Activated CD4-positive, alpha-beta T cell treated with anti-CD3 and anti-CD28 coated beads for 48 hours (primary cell): Measurements from ENCODE around the gene ATP6V1B1.

Source experiments
- DNase-seq: peaks from one replicate; pipeline ENCODE4 v3.0.0-alpha.2; 2020

The ATP6V1B1 gene

DNA sequence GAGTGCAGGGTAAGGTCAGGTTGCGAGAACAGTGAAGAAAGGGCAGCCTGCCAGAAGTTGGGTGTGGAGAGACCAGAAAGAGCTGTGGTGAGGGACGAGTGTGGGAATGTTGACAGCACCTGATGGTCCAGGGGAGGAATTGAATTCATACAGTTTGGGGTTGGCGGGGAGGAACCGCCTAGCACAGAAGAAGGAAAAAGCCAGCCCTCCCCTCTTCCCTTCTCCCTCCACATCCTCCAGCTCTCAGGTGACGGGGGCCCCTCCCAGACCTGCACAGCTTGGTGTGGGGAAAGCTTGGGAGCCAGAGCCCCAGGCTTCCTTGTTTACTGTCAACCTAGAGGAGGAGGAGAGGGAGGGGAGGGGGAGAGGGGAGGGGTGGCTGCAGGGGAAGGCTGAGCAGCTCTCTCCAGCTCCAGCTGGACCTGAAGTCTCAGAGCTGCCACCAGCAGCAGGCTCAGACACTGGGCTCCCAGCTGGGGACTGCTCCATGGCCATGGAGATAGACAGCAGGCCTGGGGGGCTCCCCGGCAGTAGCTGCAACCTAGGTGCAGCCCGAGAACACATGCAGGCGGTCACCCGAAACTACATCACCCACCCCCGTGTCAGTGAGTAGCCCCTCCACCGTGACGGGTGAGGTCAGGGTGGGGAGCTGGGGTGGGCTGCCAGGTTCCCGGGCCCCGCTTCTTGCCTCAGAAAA is at the start of gene ATP6V1B1:
Gene ATP6V1B1 (plus strand): TSS at position 433 of the 697 bp plus-strand sequence. CDS start 55 bp downstream, at position 488.
- no peak for DNase-seq

DNA sequence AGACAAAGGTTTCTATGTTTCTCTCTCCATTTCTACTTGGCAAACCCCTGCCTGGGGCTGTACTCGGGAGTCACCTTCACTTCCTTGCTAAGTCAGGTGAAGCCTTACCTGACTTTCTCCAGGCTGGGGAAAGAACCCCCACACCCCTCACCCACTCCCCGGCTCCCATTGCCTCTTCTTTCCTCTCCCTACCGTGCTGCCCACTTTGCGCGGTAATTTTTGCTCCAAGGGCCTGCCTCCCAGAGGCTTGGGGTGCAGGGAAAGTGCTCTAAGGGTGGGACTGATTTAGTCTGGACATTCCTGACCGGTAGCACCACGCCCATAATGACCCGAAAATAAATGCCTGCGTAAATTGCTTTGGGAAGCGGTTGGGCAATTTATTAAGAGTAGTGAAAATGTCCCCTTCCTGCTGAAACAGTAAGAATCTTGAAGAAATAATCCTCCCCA is 49.1 kb upstream of the ATP6V1B1 start:
- DNase-seq = no peak

DNA sequence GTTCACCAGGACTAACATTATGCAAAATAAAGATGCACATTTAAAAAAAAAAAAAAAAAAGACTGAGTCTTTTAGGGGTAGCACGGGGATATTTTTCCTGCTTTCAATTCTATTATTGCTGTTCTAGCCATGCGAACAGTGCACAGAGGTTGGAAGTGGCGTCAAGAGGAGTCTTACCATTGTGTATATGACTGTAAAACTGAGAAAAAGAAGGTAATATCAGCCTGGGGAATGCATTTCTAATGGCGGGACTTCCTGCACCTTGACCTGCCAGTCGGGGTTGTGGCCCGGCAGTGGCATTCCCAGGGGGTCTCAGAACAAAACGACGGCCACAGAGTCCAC is 48.5 kb upstream of the ATP6V1B1 start:
- DNase-seq = no peak

DNA sequence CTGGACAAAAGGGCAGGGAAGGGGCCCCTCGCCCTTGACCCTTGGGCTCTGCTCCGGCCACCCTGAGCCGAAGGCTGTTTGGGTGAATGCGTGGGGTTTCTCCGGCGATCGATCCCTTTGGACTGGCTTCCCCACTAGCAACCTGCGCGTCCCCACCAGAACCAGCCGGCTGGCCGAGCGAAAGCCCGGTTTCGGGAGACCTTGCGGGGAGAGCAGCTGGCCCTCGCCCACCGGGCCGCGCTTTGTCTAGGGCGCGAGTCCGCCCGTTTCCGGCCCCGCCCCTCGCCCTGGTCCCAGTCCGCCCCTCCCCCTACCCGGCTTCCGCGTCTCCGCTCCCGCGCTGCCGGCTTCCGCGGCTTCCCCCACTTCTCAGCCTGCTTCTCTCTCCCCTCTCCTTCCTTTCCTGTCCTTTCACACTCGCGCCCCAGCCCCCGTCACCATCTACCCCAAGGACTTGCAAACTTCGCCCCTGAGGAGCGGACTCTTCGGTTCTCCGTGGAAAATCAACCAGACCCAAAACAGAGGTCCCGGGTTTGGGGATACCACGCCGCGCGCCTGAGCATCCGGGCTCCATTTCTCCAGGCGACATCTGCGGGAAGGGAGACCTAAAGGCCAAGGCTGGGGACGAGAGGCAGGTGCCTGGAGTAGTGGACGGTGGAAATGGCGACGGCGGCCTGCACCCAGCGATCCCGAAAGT is 48.0 kb upstream of the ATP6V1B1 start:
- DNase-seq = peak; percentile 64

DNA sequence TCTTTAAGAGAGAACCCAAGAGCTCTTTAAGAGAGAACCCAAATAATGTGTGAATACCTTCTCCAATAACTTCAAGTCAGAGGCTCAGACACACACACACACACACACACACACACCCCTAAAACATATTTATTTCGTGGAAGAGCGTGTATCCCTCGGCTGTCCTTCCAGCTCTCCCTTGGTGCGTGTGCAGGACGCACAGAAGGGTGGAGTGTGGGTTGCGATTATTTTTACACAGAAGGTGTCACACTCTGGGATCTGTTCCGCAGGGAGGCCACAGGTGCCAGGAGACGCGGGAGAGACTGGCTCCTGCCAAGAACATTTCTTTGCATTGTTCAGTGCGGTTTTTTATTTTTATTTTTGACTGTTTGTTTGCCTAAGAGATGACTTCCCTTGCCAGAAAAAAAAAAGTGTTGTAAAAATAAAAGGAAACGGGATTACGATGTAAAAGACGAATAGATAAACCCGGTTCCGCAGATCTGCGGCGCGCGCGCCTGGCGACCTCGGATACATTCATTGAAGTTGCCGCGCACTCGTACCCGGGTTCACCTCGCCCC is 47.3 kb upstream of the ATP6V1B1 start:
- DNase-seq = no peak

DNA sequence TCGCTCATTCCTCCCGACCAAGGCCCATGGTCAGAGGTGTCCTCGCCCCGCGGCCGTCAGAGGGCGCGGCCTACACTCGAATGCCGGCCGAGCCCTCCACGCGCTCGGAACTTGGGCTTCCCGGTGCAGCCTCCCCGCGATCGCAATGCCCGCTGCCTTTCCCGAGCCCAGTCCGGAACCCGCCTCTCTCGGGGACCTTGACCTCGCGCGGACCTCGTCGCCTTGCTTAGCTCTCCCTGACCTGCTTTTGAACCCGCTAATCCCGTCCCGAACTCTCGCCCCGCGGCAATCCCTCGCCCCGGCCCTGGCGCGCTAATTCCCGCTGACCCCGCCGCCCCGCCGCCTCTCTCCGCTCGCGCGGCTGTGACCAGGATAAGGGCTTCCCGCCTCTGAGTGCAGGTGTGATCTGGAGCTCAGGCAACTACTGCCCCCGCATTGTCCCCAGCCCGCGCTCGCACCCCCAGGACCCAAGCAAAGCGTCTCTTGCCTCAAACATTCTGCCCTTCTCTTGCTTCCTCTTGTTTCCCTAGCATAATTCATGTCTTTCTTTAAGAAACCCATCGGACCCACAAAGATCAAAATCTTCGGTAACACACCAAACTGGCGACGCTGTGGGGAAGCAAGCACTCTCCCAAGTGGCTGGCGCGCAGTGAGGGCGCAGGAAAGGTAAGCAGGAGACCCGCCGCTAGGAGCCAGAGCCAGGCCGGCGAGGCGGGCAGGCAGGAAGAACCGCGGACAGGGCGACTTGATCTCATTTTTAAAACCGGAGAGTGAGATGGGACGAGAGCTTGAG is 46.6 kb upstream of the ATP6V1B1 start:
- DNase-seq = no peak

DNA sequence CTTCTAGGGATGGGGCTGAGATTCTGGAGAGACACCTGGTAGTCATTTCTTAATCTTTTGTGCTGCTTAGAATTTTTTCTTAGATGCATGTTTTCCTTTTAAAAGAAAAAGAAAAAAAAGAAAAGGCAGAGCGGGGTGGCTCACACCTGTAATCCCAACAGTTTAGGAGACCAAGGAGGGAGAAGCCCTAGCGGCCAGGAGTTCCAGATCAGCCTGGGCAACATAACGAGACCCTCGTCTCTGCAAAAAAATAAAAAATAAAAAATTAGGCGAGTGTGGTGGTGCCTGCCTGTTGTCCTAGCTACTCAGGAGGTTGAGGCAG is 46.0 kb upstream of the ATP6V1B1 start:
- DNase-seq = no peak

DNA sequence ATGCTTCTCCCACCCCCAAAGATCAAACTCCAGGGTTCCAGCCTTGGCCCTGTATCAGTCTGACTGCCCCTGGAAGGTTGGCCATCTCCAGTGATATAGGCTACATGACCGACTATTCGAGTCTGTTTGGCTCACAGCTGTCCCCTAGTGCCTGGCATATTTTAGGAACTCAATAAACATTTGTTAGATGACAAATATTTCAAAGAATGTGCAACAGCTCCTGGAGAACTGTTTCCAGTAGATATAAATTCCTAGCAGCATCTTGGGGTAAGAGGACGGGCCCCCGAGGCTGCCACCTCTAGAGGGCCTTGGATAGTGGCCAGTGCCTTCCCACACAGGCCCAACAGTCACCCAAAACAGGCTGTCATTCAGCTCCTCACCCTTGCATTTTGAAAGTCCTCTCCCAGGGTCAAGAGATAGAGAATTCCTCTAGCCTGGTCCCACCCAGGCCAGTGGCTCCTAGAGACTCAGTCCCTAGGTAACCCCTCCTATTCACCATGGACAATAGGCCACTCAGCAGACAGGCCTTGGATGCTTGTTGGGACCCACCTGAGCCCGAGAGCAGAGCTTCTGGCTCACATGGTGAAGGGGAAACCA is 45.1 kb upstream of the ATP6V1B1 start:
- DNase-seq = no peak

DNA sequence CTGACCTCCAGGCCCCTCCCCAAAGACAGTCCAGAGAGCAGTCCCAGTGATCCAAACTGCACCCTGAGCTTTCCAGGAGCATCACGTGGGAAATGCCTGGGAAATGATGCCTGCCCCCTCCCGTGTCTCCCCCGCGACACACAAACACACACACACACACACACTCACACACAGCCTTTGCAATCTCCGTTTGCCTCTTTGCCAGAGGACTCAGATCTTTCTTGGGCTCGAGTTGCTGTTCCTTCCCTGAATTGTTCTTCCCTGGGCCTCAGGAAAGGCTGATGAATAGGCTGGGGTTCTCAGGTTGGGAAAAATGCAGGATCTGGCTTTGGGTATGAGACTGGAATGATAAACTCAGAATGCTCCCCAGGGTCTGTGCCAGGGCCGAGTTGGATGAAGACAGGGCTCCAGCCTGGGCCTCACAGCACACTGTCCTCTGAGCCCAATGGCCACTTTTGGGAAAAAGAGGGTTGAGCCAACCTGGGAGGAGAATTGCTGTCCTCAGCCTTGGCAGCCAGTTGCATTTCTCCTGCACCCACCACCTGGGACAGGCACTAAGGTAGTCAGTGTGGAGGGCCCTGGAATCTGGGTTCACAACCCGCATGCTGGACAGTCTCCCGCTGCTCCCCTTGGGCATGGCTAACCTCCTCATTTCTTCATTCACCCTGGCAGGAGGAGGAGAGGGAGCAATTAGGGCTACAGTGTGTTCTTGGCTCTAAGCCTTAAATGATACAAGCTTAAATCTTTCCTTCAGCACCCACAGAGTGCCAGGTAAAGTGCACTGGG is 43.9 kb upstream of the ATP6V1B1 start:
- no peak for DNase-seq

DNA sequence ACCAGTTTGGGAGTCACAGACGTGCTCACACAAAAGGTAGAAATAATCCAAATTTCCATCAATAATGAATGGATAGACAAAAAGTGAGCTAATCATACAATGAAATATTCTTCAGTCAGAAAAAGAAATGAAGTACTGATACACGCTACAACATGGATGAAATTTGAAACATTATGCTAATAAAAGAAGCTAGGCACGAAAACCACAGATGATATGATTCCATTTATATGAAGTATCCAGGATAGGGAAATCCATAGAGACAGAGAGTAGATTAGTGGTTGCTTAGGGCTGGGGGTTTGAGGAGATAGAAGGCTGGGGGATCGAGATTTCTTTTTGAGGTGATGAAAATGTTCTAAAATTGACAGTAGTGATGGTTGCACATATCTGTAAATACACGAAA is 43.0 kb upstream of the ATP6V1B1 start:
- DNase-seq = no peak

DNA sequence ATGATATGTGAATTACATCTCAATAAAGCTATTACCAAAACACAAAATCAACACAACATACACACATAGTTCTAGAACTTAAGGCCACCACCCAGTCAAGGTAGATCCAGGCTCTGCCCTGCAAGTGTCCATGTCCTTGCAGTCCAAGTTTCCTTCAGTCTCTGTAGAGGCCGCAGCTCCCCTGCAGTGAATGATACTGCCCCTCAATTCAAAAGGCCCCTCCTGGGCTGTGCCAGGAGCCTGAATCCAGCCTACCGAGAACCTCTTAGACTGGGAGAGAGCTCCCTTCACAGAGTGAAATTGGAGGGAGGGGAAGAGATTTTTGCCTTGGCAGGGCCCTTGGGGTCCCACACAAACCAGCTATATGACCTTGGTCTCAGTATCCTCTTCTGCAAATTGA is 42.5 kb upstream of the ATP6V1B1 start:
- no peak for DNase-seq

DNA sequence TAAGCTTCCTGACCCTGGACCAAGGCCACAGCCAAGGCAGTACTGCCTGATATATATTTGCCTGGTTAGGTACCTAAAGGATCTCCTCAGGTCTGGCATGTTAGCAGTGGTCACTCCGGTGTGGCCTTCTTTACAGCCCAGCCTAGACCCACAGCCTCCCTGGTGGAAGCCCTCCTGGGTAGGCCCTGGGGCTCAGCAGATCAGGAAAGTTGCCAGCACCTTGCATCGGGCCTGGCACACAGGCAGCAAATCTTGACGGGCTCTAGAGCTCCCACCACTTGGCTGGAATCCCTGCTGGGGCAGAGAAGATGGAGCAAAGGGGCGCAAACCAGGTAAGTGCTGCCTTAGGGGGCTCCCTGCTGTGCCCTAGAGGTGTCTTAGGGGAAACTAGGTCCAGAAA is 40.9 kb upstream of the ATP6V1B1 start:
- no peak for DNase-seq

DNA sequence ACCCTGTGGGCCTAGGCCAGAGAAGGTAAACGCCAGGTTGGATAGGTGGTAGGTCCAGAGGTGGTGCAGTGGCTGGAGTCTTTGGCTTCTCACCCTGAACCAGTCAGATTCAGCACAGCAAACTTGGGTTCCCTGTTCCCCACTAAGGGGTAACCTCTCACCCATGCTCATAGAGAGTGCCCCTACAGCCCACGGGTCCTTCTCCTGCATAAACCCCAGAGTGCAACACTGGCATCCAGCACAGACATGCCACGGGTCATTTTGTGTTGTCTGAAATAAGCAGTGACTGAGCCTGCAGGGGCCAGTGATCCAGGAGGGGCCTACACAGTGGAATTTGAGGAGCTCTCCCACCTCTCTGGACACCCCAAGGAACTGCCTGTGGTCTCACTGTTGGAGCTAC is 40.5 kb upstream of the ATP6V1B1 start:
- DNase-seq = no peak

DNA sequence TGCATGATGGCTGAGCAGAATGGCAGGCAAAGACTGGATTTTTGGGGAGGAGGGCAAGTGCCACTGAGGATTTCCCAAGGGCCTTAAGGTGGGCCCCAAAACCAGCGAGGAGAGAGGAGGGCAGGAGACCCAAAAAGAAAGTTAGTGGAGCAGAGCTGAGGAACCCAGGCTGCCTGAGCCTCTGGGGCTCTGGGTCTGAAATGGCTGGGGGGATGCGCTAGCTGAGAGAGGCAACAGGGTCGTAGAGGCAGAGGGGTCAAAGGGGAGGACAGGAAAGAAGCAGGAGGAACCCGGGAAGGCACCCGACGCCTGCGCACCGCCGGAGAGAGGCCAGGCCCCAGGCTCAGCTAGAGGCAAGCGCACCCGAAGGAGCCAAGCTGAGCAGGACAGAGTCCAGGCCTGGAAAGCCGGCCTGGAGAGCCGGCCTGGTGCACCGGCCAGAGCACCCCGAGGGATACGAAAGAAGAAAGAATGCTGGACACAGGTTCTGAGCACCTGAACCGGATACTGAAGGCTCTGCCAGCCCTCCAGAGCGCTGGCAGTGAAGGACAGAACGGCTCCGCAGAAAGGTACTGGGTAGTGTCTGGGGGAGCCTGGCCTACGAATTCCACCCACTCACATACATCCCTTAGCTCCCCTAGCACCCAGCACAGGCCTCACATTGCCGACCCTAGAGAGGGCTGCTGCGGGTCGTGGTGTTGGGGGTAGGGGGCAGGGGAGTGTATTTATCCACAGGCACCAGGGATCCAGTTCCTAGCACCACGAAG is 39.5 kb upstream of the ATP6V1B1 start:
- no peak for DNase-seq

DNA sequence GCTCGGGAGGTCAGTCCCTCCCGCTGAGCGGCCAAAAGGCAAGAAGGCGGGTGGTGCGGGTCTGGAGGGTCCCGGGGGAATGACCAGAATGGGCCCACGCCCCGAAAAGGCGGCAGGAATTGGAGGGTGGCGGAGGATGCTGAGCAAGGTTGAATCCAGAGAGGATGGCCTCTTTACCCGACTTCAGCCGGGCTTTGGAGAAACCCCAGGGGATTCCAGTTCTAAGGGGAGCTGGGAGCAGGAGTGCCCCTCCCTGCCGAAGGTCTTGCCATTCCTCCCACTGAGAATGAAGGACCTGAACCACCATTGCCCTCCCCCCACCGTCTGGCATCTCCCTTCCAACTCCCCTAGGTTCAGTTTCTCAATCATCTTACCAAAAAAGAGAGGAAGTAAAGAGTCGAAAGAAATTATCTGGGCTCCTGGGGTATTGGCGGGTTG is 38.9 kb upstream of the ATP6V1B1 start:
- no peak for DNase-seq

DNA sequence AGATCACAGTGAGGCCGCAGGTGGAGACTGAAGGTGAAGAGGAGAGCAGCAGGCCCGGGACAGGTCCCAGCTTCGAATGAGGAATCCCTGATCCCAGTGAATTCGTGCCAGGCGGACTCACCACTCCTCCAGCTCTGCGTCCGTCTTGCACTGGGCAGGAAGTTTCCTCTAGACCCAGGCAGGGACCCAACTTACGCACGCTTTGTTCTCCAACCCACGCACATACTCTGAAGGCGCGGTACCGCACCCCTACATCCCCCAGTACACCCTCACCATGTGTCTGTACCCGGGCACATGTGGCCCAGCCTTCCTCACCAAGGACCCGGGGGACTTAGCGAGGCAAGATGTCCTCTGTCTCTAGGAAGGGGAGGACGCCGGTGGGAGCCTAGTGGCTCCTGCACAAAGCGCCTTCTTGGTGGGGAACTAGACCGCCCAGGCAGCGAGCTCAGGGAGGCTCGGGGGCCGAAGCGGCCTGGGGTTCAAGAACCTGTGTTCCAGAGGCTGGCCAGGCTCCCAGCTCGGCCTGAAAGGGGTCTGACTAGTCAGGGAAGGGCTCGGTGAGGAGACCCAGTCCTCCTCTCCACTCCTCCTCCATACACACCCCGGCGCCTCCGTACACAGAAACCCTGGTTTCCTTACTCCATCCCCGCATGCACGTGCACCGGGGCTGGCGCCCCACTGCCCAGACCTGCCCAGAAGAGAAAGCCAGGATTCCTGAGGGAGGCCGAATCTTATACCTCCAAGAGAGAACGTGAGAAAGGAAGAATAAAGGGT is 38.3 kb upstream of the ATP6V1B1 start:
- DNase-seq = no peak

DNA sequence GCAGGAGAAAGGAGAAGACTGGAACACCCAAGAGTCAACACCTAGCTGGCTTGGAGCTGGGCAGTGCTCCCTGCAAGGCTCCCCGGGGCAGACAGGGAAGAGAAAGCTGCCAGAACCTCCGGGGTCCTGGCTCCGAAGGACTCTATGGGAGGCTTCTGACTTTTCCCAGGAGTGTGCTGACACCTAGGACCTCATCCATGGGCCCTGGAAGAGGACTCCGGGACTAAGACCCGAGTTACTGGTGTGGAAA is 37.8 kb upstream of the ATP6V1B1 start:
- DNase-seq = no peak

DNA sequence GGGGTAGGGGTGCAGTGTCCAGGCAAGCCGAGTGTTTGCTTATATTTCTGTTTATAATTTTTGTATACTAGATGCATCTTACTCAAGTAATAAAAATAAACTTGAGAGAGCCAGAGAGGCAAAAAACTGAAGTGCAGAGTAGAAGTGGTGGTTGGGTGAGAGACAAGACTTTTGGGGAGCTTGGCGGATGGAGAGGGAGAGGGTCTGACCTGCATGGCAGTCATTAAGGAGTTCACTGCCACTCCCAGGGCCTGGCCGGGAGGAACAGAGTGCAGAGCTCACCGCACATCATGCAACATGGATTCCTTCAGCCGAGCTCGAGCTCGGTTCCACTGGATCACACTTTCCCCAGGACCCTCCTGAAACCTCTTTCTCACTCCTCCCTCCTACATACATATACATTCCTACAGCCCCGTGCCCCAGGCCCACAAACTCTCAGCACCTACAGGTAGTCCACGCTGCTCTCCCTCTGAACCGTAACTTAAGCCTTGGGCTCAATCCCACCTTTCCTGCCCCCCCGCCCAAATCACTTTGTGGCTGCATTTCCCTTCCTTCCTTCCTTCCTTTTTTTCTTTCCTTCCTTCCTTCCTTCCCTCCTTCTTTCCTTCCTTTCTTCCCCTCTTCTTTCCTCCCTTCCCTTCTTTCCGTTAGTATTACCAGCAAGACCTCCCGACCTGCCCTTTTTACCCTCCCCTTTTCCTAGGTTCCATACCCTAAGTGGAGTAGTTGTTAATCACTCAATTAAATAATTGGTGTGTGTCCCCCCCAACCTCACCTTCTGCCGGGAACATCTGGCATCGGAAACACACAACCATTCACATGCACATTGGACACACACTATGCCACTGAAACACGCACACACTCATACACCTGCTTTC is 37.1 kb upstream of the ATP6V1B1 start:
- no peak for DNase-seq

DNA sequence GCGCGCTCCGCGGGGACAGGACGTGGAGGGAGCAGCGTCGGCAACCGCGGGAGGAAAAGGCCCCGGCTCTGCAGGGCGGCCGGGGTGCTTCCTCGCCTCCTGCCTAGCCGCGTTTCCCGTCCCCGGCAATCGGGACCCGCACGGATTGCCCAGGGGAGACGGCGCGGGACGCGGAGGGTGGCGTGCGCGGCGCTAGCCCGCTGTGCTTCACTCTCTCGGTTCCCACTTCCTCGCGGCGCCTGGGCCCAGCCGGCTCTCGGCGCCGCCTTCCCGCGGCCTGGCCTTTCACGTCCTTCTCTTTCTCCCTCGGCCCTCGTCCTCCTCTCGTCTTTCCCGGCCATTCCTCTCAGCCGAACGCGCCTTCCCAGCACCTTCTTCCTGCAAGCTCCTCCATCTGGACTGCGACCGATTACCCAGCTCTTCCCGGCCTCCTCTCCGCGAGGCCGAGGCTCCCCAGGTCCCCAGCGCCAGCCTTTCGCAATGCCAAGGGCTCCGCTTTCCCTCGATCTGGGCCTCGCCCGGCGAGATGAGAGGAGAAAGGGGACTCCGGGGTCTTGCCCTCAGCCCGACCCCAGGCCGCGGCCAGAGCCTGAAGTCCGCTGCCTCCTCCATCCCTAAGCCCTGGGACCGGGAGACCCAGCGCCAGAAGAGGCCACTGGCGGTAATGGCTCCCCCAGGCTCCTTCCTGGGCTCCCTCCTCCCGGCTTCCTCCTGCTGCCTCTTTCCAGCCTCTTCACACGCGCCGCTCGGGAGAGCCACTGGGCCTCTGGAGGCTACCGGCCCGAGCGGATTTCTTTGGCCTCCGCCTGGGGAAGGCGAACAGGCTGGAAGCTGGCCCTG is 34.3 kb upstream of the ATP6V1B1 start:
- DNase-seq = no peak
